Lower leg skin (tissue), 4 donors: Measurements from ENCODE around the gene CCL25. TPM values are rescaled to one million over a fixed set of nuclear protein-coding genes. Genes with fewer than 3 reads are reported as not detected.

ENCODE experiments used
- DNase-seq, 2 donors: peaks; one replicate each; pipeline ENCODE4 v3.0.0-alpha.2; 2019; ENCODE audit warnings: low spot score in 2 of 2
- H3K4me3 ChIP-seq: fragments of 200-600 bp; sonication (generic); 2 replicates; pipeline ENCODE4 v1.5.1; 2017; ENCODE audit warnings: mild to moderate bottlenecking, low read depth; ENCODE audit not compliant: poor library complexity, severe bottlenecking
- POLR2A ChIP-seq, 2 donors: fragments of 450-650 bp; IDR thresholded peaks; one replicate each; pipeline ENCODE4 v1.6.1; 2016 to 2017; ENCODE audit warnings: antibody characterized with exemption in 2 of 2, mild to moderate bottlenecking in 1 of 2, moderate library complexity in 1 of 2
- WGBS, 2 donors: methylation state at CpG; one replicate each; pipeline ENCODE4 v1.1.5; 2018; 5-methylcytosine and 5-hydroxymethylcytosine counted together
- intact Hi-C: fragments of 100-400 bp; cut with DNase I; formaldehyde crosslinking; loops from one replicate; pipeline ENCODE4 v1.15.0; 2023; ENCODE audit warnings: low total_unique reads
- total RNA-seq, 4 donors: library from RNA; depleted of rRNA; stranded (reverse); fragments of >200 nt; gene quantifications; one replicate each; pipeline ENCODE4 v1.1.0, GENCODE V29; 2016
- TF ChIP-seq, protein P1 (sequence below), 3 donors: fragments of 450-650 bp; IDR thresholded peaks; one replicate each; pipeline ENCODE4 v1.5.1; 2016; ENCODE audit warnings: antibody characterized with exemption in 3 of 3, mild to moderate bottlenecking in 3 of 3, moderate library complexity in 2 of 3

Gene CCL25
- total RNA-seq, 4 donors from 2014 or later: 0.81 TPM; not detected in 3

DNA sequence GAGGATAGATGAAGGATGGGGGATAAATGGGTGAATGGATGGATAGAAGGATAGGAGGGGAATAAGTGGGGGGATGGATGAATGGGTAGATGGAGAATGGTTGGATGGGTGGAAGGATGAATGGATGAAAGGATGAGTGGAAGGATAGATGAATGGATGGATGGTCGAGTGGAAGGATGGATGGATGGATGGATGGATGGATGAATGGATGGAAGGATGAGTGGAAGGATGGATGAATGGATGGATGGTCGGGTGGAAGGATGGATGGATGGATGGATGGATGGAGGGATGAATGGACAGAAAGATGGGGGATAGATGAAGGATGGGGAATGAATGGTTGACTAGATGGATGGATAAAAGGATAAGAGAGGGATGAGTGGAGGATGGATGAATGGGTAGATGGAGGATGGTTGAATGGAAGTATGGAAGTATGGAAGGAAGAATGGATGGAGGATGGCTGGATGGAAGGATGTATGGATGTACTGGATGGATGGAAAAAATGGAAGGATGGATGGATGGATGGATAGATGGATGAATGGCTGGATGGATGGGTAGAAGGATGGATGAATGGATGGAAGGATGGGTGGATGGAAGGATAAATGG lies 54.8 kb downstream of the CCL25 start:
- no peak overlapping the region for H3K4me3 ChIP-seq
- intact Hi-C loops: no loop called here
- WGBS, 2 donors: 77 to 85% methylated on average over 2 of the region's 2 CpGs
- TF ChIP-seq, protein P1, sequence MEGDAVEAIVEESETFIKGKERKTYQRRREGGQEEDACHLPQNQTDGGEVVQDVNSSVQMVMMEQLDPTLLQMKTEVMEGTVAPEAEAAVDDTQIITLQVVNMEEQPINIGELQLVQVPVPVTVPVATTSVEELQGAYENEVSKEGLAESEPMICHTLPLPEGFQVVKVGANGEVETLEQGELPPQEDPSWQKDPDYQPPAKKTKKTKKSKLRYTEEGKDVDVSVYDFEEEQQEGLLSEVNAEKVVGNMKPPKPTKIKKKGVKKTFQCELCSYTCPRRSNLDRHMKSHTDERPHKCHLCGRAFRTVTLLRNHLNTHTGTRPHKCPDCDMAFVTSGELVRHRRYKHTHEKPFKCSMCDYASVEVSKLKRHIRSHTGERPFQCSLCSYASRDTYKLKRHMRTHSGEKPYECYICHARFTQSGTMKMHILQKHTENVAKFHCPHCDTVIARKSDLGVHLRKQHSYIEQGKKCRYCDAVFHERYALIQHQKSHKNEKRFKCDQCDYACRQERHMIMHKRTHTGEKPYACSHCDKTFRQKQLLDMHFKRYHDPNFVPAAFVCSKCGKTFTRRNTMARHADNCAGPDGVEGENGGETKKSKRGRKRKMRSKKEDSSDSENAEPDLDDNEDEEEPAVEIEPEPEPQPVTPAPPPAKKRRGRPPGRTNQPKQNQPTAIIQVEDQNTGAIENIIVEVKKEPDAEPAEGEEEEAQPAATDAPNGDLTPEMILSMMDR (IDR thresholded peaks at IDR 0.05): no peak
- no peak for DNase-seq

DNA sequence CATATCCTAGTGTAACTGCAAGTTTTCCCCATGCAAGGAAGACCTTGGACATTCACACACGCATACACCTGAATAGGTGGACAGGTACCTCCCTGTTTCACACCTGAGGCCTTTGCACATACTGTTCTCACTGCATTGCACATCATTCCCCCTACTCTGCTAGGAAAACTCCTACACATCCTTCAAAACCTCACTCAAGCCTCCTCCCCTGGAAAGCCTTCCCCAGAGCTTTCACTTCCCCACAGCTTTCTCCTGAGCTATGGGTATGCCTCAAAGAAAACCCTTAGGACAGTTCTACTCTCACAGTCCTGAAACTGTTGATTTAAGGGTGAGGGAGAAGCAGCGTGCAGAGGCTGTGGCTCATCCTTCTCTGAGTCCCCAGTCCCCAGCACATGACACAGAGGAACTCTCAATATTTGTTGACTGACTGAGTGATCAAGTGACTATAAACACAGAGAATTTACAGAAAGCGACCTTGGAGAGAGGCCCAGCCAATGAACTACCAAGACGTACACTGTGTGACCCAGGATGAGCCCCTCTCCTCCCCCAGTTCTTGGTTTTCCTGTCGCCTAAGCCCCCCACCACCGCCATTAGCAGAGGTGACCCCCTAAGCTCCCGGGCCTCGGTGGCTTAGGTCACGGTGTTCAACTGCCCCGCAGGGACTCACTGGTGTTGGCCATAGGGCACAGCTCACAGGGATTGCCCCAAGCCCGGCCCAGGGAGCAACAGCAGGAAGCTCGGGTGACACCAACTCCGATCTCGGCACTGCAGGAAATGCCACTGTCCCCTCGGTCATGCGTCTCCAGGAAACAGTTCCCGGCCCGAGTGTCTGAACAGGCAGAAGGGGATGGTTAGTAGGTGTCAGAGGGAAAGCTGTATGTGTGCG lies 56.2 kb downstream of the CCL25 start:
- TF ChIP-seq, protein P1 (IDR thresholded peaks at IDR 0.05): no peak
- no peak for TF ChIP-seq POLR2A (IDR thresholded peaks at IDR 0.05)
- intact Hi-C loops: no loop called here
- 79 to 82% methylated on average over 19 of the region's 19 CpGs for WGBS, 2 donors
- H3K4me3 ChIP-seq: no peak overlapping the region
- no peak for DNase-seq

DNA sequence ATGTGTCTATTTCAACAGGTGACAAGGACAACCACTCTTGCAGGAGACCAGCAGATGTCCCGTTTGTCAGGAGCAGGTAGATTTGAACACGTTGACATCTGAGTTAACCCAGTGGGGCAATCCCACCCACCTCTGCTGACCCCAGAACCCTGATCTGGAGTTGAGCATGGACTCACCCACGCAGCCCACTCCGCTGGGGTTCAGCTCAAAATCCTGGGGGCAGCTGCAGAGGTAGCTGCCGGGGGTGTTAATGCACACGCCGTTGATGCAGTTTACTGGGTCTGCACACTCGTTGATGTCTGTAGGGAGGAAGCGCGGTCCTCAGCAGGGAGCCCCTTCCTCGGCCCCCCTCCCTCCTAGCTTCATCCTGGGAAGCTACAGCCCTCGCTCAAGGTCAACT lies 56.9 kb downstream of the CCL25 start:
- 70 to 78% methylated on average over 12 of the region's 12 CpGs for WGBS, 2 donors
- no peak for DNase-seq
- TF ChIP-seq, protein P1 (IDR thresholded peaks at IDR 0.05): no peak
- TF ChIP-seq POLR2A (IDR thresholded peaks at IDR 0.05): no peak
- intact Hi-C loops: no loop called here
- H3K4me3 ChIP-seq: no peak overlapping the region

DNA sequence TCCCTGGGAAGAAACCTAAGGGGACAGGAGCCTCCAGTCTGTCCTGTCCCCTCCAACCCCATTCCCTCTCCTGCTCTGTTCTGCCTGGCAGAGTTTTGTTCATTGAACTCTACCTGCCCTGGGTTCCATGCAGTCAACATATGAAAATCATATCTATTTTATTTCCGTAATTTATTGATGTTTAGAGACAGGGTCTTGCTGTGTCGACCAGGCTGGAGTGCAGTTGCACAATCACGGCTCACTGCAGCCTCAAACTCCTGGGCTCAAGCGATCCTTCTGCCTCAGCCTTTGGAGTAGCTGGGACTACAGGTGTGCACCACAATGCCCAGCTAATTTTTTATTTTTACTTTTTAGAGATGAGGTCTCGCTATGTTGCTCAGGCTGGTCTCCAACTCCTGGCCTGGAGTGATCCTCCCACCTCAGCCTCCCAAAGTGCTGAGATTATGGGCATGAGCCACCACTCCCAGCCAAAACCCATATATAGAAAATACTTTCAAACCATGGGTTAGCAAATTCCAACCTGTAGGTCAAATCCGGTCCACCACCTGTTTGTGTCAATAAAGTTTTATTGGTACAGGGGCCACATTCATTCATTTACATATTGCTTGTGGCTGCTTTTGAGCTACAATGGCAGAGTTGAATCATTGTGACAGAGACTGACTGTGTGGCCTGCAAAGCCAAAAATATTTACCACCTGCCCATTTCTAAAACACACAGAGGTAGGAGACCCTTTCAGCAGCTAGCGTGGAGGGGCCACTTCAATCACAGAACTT lies 57.5 kb downstream of the CCL25 start:
- TF ChIP-seq, protein P1 (IDR thresholded peaks at IDR 0.05): no peak
- TF ChIP-seq POLR2A (IDR thresholded peaks at IDR 0.05): no peak
- WGBS, 2 donors: 89 to 93% methylated on average over 7 of the region's 7 CpGs
- intact Hi-C loops: no loop called here
- no peak for DNase-seq
- H3K4me3 ChIP-seq: no peak overlapping the region

DNA sequence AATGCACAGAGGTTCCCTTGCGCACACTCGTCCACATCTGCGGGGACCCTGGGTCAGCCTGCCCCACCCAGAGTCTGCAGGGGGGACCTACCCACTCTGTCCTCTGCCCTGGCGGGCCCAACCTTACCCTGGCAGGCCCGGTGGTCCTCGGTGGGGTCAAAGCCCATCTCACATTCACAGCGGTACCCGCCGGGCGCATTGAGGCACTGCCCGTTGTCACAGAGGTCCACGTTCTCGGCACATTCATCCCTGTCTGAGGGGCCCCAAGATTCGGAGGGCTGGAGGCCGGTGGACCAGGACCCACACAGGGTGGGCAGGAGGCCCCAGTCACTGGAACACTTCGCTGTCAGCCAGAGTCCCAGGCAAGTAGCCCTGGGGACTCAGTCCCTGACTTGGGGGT lies 58.4 kb downstream of the CCL25 start:
- 96 to 97% methylated on average over 14 to 16 of the region's 16 CpGs for WGBS, 2 donors
- H3K4me3 ChIP-seq: no peak overlapping the region
- TF ChIP-seq POLR2A (IDR thresholded peaks at IDR 0.05): no peak
- TF ChIP-seq, protein P1 (IDR thresholded peaks at IDR 0.05): no peak
- intact Hi-C loops: no loop called here
- DNase-seq: no peak
